Keratinocyte (primary cell): ENCODE measurements around the gene LRP1B.

ENCODE experiments used
- CTCF ChIP-seq, 3 experiments: IDR thresholded peaks in 1 of 3; conservative IDR thresholded peaks in 1 of 3; optimal IDR thresholded peaks in 1 of 3; 2 replicates in 2 of 3; 3 replicates in 1 of 3; pipeline versions ENCODE3 to v1.5.1; 2011; ENCODE audit warnings: low read length in 3 of 3, mild to moderate bottlenecking in 3 of 3, moderate library complexity in 2 of 3, control low read depth in 1 of 3, inconsistent platforms in 1 of 3; ENCODE audit not compliant: insufficient read depth in 2 of 3; ENCODE audit errors: extremely low read depth in 1 of 3
- EZH2 ChIP-seq: IDR thresholded peaks from one replicate; pipeline ENCODE4 v1.6.1; 2012; ENCODE audit warnings: inconsistent platforms, mild to moderate bottlenecking, low read length, moderate library complexity

DNA sequence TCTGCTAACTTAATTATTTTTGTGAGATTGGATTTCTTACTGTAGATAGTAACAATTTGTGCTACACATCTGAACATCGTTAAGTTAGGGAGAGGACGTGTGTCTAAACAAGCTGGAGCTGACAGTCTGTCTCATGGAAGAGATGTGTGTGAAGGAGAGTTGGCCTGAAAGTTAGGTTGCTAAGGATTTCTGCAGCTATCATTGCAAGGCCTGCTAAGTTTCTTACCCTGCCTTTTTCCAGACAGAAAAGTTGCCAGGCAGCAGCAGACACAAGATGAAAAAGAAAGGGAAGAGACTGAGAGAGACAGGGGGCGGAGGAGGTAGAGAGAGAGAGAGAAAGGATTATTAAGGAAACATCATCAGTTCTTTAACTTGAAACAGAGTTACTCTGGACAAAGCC lies 4.1 kb upstream of the LRP1B start:
- TF ChIP-seq CTCF (optimal IDR thresholded peaks at IDR 0.05 in 1 of 3, IDR thresholded peaks at IDR 0.05 in 1 of 3, conservative IDR thresholded peaks at IDR 0.05 in 1 of 3; ENCODE audit: extremely low read depth in 1 of 3, insufficient read depth in 2 of 3, low read length in 3 of 3) = no peak
- TF ChIP-seq EZH2 = no peak
